Activated CD8-positive, alpha-beta memory T cell treated with anti-CD3 and anti-CD28 coated beads, Interleukin-2, amount 50 U/mL, for 24 hours (primary cell): ENCODE measurements around the gene TXN2.
A peak's percentile ranks its signal among the peaks of the same experiment; 100 is the strongest.
"Not testable (repeated sequence)": the region's sequence is repeated elsewhere in the genome, so short reads cannot be mapped to it uniquely, and the experiment has no call there.

Experiments
- DNase-seq: peaks from one replicate; pipeline ENCODE4 v3.0.0-alpha.2; 2020; ENCODE audit errors: extremely low read depth

Gene TXN2

DNA sequence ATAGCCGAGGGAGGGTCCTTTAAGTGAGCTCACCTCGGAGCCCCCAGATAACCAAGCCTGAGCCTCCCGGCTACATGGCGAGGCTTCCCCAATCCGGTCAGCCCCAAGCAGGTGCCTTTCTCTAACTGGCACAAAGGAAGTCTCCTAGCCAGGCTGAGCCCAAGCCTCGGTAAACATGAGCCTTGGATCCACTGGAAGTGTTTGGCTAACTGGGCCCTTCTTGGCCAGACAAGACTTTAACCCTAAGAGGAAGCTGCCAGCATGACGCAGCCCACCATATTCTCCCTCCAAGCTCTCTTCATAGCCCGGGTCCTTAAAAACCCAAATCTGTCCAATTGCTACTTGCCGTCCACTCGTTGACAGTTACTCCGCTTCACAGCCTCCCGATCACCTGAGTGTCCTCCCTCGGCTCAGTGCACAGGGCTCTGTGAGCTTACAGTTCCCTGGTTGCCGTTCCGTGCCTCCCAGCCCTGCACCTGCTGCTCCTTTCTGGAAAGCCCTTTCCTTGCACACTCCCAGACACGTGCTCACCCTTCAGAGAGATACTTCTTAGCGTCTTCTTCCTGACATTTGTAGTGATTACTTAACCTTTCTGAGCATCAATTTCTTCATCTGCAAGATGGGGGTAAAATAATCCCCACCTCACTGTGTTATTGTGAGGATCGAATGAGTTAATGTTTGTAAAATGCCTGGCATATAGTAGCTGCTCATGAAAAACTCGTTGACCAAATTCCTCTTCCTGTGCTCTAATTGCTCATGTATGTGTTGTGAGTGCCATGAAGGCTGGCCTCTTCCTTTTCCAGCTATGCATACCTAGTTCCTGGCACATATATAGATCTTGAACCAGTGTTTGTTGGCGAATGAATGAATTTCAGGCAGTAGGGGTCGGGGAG lies 25.6 kb downstream of the TXN2 start:
- DNase-seq: no peak

- DNase-seq: peak; percentile 86
Observed at GRCh38 chr22:36454916-36455570, 26.4 kb downstream of the TXN2 start.

GRCh38 chr22:36453855-36454378 lies 27.5 kb downstream of the TXN2 start:
- no peak for DNase-seq

DNA sequence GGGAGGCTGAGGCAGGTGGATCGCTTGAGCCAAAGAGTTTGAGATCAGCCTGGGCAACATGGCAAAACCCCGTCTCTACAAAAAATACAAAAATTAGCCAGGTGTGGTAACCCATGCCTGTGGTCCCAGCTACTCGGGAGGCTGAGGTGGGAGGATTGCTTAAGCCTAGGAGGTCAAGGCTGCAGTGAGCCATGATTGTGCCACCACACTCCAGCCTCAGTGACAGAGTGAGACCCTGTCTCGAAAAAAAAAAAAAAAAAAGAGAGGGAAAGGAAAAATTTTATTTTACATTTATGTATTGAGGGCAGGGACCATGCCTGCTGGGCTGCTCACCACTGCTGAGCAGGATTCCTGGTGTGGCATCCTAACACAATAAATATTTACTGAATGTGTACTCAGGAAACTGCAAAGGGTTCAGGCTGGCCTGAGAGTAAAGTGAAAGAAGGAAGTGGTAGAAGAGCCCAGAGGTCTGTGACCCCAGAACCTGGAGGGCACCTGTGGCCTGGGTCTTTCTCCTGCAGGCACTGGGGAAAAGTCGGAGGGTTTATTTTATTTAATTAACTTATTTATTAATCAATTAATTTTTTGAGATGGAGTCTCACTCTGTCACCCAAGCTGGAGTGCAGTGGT lies 28.3 kb downstream of the TXN2 start:
- not testable (repeated sequence) for DNase-seq

DNA sequence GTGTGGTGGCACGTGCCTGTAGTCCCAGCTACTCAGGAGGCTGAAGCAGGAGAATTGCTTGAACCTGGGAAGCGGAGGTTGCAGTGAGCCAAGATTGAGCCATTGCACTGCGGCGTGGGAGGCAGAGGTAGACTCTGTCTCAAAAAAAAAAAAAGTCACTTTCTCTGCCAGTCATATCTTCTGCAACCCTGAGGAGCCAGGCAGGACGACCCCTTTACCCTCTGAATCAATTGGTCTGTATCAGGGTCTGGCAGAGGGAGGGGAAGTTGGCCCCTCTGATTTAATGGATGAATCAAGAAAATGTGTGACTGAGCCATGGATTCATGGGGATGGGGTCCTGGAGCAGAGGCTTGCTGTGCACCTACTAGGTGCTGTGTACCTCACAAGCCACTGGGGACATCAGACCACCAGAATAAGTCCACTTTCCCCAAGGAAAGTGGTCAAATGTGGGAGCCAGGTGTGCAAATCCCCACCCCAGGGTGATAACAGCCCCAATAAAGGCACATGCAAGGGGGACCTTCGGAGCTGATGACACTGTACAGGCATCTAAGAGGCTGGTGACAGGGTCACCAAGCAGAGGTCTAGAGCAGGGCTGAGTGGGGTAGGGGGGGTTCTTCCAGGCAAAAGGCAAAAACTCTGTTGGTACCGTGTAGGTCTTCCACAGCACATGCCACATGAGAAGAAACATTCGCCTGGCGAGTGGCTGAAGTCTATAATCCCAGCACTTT lies 29.0 kb downstream of the TXN2 start:
- no peak for DNase-seq

DNA sequence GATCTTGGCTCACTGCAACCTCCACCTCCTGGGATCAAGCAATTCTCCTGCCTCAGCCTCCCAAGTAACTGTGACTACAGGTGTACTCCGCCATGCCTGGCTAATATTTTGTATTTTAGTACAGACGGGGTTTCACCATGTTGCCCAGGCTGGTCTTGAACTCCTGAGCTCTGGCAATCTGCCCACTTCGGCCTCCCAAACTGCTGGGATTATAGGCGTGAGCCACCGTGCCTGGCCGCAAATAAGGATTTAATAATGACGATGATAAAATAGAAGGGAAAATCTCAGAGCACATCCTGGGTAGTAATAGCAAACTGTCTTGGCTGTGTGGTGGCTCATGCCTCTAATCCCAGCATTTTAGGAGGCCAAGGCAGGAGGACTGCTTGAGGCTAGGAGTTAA lies 30.5 kb downstream of the TXN2 start:
- not testable (repeated sequence) for DNase-seq

- no peak for DNase-seq
Observed at GRCh38 chr22:36449596-36450175, 31.8 kb downstream of the TXN2 start.

DNA sequence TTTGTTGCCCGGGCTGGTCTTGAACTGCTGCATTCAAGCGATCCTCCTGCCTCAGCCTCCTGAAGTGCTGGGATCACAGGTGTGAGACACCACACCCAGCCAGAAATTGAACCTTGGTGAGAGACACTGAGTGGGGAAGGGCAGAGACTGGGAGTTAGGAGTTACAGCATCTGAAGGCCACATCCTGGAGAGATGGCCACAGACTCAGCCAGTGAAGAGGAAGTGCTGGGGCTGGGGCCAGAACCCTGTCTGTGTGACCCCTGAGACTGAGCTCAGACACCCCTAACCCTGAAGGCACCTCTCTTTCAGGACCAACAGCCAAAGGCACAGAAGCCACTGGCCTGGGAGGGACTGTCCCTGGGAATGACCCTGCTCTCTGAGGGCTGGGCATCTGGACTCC lies 33.8 kb downstream of the TXN2 start:
- DNase-seq: no peak

- DNase-seq: no peak
Observed at GRCh38 chr22:36445158-36445668, 36.2 kb downstream of the TXN2 start.

- DNase-seq: no peak
Observed at GRCh38 chr22:36443198-36443770, 38.2 kb downstream of the TXN2 start.

DNA sequence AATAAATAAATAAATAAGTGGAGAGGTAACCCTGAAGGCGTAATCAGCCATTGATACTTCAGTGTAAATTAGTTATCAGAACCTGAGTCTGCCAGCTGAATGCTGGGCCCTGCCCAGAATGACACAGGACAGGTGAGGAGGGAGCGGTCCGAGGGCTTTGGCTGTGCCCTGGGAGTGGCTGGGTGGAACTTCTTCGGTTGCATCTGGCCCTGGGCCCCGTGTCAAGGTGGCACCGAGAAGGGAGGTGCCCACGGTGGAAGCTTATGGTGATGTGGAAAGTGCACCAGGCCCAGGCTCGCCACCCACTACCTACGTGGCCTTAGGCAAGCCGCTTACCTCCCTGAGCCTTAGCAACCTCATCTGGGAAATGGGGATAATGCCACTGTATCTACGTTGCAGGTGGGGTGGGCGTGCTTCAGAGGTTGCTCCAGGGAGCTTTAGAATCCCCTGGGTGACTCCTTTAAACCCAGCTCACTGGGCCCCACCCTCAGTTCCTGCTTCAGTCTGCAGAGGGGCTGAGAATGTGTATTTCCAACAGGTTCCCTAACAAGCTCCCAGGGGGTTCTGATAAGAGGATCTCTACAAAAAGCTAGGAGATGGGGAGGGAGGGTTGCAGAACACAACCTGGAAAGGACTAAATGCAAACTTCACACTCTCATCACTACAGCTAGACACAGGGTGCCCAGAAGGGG lies 38.8 kb downstream of the TXN2 start:
- no peak for DNase-seq

DNA sequence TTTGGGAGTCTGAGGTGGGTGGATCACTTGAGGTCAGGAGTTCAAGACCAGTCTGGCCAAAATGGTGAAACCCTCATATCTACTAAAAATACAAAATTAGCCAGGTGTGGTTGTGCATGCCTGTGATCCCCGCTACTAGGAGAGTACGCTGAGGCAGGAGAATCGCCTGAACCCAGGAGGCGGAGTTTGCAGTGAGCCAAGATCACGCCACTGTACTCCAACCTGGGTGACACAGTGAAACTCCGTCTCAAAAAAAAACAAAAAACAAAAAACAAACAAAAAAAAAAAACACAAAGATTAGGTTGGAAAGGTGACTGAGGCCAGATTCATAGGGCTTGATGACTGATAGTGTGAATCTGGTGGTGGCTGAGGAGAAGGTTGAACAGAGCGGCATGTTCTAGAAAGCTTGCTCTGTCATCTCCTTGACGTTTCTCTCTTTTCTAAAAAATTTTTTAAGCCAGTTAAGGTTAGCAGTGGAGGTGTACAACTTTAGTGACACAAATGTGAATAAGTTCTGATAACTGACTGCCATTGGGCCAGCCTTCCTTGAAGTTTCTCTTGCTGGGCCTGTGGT lies 40.9 kb downstream of the TXN2 start:
- no peak for DNase-seq

DNA sequence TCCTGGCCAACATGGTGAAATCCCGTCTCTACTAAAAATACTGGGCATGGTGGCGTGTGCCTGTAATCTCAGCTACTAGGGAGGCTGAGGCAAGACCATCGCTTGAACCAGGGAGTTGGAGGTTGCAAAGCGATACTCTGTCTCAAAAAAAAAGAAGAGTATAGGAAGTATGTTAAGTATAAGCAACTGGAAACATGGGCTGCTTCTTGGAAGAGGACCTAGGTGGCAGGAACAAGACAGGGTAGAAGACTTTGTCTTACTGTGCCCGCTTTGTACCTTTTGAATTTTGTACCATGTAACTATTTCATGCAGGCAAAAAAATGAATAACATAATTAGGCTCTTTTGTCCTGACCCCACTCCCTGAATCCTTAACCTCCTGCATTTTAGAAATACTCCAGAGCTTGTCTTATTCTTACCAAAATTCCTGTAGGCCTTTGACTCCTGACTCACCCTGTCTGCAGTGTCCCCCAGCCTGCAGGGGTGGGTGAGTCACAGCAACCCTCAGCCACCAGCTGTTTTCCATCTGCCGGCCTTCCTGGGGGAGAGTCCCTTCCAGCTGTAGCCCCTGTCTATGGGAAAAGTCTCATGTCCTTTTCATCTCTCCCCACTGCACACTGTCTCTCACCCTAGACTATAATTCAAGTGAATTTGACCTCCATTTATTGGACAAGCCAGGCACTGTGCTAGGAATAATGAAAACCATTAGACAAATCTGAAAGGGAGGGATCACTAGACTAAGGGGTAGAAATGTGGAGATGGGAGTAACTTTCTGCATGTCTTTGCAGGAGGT lies 41.8 kb downstream of the TXN2 start:
- DNase-seq: no peak

- DNase-seq: peak; percentile 38
Observed at GRCh38 chr22:36435516-36436415, 45.7 kb downstream of the TXN2 start.

GRCh38 chr22:36433318-36434231 lies 47.9 kb downstream of the TXN2 start:
- DNase-seq: no peak

GRCh38 chr22:36432592-36433317 lies 48.7 kb downstream of the TXN2 start:
- no peak for DNase-seq
